Right lobe of liver (tissue), 6 donors: Measurements from ENCODE around the gene NTM. TPM values are rescaled to one million over a fixed set of nuclear protein-coding genes. Genes with fewer than 3 reads are reported as not detected.

Source experiments
- ATAC-seq, 4 donors: fragments of 200-7000 bp; cut with Tn5 transposase; one replicate each; pipeline ENCODE4 v1.9.1; 2020; ENCODE audit warnings: mild to moderate bottlenecking in 4 of 4, moderate library complexity in 4 of 4
- DNase-seq, 3 donors: peaks; one replicate each; pipeline ENCODE4 v3.0.0-alpha.2; 2020
- H3K27ac ChIP-seq, 3 donors: fragments of 200-600 bp; one replicate each; pipeline ENCODE4 v1.8.0; 2022
- H3K27me3 ChIP-seq, 2 donors: fragments of 200-600 bp; one replicate each; pipeline ENCODE4 v1.8.0; 2022
- H3K36me3 ChIP-seq, 4 donors: fragments of 200-600 bp; sonication (generic) in 1 of 4; one replicate each; pipeline versions ENCODE4 v1.5.1 to v1.8.0; 2017 to 2022; ENCODE audit warnings: control low read depth in 1 of 4
- H3K4me1 ChIP-seq, 4 donors: fragments of 200-600 bp; sonication (generic) in 1 of 4; one replicate each; pipeline versions ENCODE4 v1.5.1 to v1.8.0; 2017 to 2022; ENCODE audit warnings: control low read depth in 1 of 4
- H3K4me3 ChIP-seq, 3 donors: fragments of 200-600 bp; one replicate each; pipeline ENCODE4 v1.8.0; 2022
- H3K9me3 ChIP-seq, 4 donors: fragments of 200-600 bp; sonication (generic) in 1 of 4; one replicate each; pipeline versions ENCODE4 v1.5.1 to v1.8.0; 2017 to 2022; ENCODE audit warnings: control low read depth in 1 of 4
- POLR2A ChIP-seq: fragments of 450-650 bp; IDR thresholded peaks from one replicate; pipeline ENCODE4 v1.6.1; 2017; ENCODE audit warnings: antibody characterized with exemption, mild to moderate bottlenecking
- WGBS: methylation state at CpG from one replicate; pipeline ENCODE4 v1.1.6; 2018; ENCODE audit warnings: low coverage, low lambda C conversion rate; ENCODE audit not compliant: insufficient coverage; ENCODE audit errors: missing lambda C conversion rate; 5-methylcytosine and 5-hydroxymethylcytosine counted together
- intact Hi-C, 2 donors: fragments of 100-400 bp; cut with DNase I; formaldehyde crosslinking; loops; one replicate each; pipeline versions ENCODE4 v1.11.2 to v1.14.1; 2022
- total RNA-seq, 6 experiments: library from RNA; depleted of rRNA in 2 of 6; stranded (reverse); fragments of >200 nt in 2 of 6; fragmentation: NEBNext Ultra II Directional in 3 of 6; extraction: Animal tissue kit (Norgen Biotek cat#: 25700) in 3 of 6; gene quantifications; one replicate each; pipeline versions ENCODE4 v1.1.0 to v1.2.4, GENCODE V29; 2016 to 2023
- TF ChIP-seq, protein P1 (sequence below), 4 donors: fragments of 200-600 bp in 3 of 4; fragments of 450-650 bp in 1 of 4; IDR thresholded peaks; one replicate each; pipeline versions ENCODE4 v1.5.1 to v1.8.0; 2016 to 2022; ENCODE audit warnings: antibody characterized with exemption in 4 of 4, mild to moderate bottlenecking in 2 of 4
- donor health status: DM: no; HTN: yes; CAD: no.
- donor health status: DM: no; HTN: no; CAD: no.
- donor health status: DM: no; HTN: no; CAD: no.
- donor health status: DM: no; HTN: yes; CAD: no.
- donor health status: DM: no; HTN: yes; CAD: no.

The NTM gene
- total RNA-seq, 6 experiments from 2014 or later: 0.35 TPM; not detected in 5

DNA sequence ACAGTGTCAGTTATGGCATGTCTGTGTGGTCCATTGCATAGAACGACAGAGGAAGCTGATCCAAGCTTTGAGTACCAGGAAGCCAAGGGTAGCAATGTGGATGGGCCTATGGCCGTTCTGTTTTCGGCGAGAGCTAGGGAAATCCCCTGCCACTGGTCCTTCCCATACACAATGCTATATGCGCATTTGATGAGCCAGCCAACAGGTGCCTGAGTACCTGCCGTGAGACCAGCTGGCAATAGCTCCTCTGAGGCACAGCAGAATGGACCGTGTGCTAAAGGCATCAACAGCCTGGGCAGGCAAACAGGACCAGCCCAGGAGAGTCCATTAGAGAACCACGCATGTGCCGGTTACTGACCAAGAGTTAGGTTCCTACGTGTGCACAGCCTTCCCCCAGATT is 753.0 kb downstream of the NTM start:
- H3K9me3 ChIP-seq: no peaks in the 10 kb centered on the region

DNA sequence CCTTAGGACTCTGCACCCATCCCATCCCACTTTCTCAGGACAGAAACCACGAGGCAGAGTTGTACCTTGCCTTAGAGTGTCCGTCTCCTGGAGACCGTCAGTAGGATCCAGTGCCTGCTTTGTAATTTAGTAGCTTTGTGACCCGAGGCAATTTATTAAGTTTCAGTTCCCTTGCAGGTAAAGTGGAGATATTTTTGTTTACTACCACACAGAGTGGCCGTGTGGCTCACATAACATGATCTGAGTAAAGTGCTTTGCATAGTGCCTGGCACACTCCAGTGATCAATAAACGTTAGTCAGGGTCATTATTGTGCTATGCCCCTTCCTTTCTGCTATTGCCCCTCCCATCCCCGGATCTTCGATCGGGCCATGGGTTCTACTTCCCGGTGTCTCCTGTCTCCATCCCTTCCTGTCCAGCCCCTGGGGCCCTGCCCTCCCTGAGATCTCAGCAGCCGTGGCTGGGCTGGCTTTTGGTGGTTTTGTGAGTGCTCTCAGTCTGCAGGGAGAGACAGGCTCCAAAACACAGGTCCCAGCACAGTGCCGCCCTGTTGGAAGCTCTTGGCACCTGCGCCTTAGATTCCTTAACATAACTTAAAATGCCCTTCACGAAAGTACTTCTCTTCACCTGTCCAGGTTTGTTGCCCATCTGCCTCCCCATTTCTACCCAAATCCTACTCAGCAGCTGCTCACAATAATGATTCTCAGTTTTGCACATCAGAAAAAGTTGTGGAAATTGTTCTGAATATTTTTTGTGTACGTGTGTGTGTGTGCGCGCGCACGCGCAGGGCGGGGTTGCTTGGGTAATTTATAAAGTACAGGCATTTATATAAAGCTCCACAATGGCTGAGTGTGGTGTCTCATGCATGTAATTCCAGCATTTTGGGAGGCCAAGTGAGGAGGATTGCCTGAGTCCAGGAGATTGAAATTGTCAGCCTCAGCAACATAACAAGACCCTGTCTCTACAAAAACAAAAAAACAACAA is 753.7 kb downstream of the NTM start:
- WGBS: 71% methylated on average over 17 of the region's 21 CpGs
- DNase-seq: no peak
- no peaks in the 10 kb centered on the region for H3K27me3 ChIP-seq
- no peak for TF ChIP-seq POLR2A
- H3K4me3 ChIP-seq: no peak overlapping the region
- no peaks in the 10 kb centered on the region for H3K36me3 ChIP-seq
- no peak overlapping the region for H3K27ac ChIP-seq
- no peak for ATAC-seq
- no peaks in the 10 kb centered on the region for H3K4me1 ChIP-seq
- no peaks in the 10 kb centered on the region for H3K9me3 ChIP-seq
- intact Hi-C loops: loop anchor here in 1 of 2 donors (10.0 kb wide), 1 partner anchor 259 kb away; no protein-coding TSS in a partner anchor

More for the DNA sequence above, 753.0 kb downstream of the NTM start:
- H3K27ac ChIP-seq: no peak overlapping the region
- H3K27me3 ChIP-seq: no peaks in the 10 kb centered on the region
- no peak overlapping the region for H3K4me3 ChIP-seq
- H3K4me1 ChIP-seq: no peaks in the 10 kb centered on the region
- intact Hi-C loops: loop anchor here in 1 of 2 donors (10.0 kb wide), 1 partner anchor 259 kb away; no protein-coding TSS in a partner anchor
- H3K36me3 ChIP-seq: no peaks in the 10 kb centered on the region
- no peak for ATAC-seq
- TF ChIP-seq POLR2A: no peak
- TF ChIP-seq, protein P1, sequence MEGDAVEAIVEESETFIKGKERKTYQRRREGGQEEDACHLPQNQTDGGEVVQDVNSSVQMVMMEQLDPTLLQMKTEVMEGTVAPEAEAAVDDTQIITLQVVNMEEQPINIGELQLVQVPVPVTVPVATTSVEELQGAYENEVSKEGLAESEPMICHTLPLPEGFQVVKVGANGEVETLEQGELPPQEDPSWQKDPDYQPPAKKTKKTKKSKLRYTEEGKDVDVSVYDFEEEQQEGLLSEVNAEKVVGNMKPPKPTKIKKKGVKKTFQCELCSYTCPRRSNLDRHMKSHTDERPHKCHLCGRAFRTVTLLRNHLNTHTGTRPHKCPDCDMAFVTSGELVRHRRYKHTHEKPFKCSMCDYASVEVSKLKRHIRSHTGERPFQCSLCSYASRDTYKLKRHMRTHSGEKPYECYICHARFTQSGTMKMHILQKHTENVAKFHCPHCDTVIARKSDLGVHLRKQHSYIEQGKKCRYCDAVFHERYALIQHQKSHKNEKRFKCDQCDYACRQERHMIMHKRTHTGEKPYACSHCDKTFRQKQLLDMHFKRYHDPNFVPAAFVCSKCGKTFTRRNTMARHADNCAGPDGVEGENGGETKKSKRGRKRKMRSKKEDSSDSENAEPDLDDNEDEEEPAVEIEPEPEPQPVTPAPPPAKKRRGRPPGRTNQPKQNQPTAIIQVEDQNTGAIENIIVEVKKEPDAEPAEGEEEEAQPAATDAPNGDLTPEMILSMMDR (IDR thresholded peaks at IDR 0.05): no peak
- DNase-seq: no peak
- WGBS: 78% methylated on average over 3 of the region's 10 CpGs

DNA sequence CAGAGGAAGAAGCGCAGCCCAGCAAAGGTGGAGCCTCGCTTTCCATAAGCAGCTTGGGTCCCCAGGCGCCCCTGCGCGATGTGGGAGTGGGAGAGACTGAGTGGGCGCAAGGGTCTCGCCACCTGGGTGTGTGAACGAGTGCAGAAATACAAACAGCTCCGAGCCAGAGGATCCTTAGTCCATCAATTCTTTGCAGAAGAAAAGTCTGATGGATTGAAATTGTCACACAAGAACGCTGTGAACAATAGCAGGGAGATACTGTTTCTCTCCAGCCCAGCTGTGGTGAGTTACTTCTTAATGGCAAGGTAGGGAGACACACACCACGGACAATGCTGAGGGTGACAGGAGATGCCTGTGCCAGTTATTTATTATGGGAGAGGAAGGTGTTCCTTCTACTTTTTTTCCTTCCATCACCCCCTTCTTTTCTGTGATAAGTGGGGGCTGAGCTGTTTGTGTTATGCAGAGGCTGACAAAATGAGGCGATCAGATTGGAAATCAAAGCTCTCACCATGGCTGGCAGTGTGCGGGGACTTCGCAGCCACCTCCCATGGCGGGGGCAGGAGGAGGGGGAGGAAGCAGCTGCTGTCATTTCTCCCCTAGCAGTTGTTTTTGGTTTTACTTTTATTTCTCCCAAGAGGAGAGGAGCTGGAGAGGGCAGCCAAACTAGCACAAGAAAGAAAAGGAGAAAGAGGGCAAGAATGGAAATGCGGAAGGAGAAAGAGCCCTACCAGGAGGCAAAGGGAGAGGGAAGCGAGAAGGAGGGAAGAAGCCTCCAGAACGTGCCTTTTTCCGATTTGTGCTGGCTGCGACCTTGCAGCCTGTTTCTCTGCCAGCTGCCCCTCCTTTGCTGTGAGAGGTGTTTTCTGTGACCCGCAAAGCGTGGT is 755.8 kb downstream of the NTM start:
- H3K4me3 ChIP-seq: no peak overlapping the region
- intact Hi-C loops: loop anchor here in 1 of 2 donors (10.0 kb wide), 1 partner anchor 261 kb away; no protein-coding TSS in a partner anchor
- DNase-seq: no peak

DNA sequence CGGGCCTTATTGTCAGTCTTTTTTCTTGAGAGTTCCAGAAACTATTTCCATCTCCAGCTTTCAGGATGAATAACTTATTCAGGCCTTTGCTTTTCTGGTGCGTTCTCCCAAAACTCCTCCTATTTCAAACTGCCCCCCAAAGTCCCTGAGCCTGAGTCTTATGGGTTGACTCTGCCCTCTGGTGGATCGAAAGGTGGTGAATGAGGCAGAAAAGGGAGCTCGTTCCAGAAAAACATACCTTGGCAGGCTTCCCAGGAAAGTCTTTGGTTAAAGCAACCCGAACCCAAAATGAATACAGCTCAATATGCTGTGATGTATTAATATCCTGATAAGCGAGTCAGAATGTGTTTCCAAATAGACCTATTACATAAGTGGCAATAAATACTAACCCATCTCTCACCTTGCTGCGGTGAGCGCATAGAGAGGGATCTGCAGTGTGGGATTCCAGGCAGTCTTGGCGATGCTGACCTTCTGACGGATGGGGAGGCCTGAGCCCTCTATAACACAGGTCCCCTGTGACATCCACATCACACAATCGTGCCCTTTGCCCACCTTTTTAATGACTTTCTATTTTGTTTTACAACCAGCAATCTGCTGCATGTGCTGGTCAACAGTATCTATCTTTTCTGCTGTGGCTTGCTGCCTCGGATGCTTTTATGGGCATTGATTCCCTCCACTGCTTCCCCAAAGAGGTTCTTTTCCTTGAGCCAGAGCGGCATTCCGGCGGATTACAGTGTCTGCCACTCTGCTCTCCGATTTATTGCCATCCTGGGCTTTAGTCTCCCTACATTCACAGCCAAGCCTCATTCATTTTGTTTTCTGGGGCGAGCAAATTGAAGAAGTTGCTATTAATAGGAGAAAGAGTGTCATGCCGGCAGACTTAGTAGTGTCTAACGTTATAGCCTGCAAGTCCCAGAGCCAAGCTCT is 756.8 kb downstream of the NTM start:
- H3K4me3 ChIP-seq: no peak overlapping the region
- H3K9me3 ChIP-seq: no peaks in the 10 kb centered on the region

More for the DNA sequence above, 755.8 kb downstream of the NTM start:
- Histone ChIP-seq H3K27me3 (no peaks in the 10 kb centered on the region), H3K4me1 (no peaks in the 10 kb centered on the region), H3K27ac (no peak overlapping the region), H3K36me3 (no peaks in the 10 kb centered on the region), H3K9me3 (no peaks in the 10 kb centered on the region)
- peak; percentile 33 to 57 (median 48) for ATAC-seq
- WGBS: 15% methylated on average over 21 of the region's 22 CpGs
- TF ChIP-seq POLR2A: no peak
- TF ChIP-seq, protein P1 (IDR thresholded peaks at IDR 0.05): no peak

More for the DNA sequence above, 756.8 kb downstream of the NTM start:
- peak; percentile 68 to 84 (median 76) for ATAC-seq
- intact Hi-C loops: loop anchor here in 1 of 2 donors (10.0 kb wide), 1 partner anchor 262 kb away; no protein-coding TSS in a partner anchor
- Histone ChIP-seq H3K27ac (no peak overlapping the region), H3K27me3 (no peaks in the 10 kb centered on the region), H3K4me1 (no peaks in the 10 kb centered on the region), H3K36me3 (no peaks in the 10 kb centered on the region)
- DNase-seq: peak in 2 of 3 donors; percentile 28 to 63
- WGBS: 24% methylated on average over 16 of the region's 19 CpGs
- TF ChIP-seq, protein P1 (IDR thresholded peaks at IDR 0.05): peak; percentile 34 to 52 (median 46)
- TF ChIP-seq POLR2A: no peak
